Endothelial cell of umbilical vein (primary cell): ENCODE results near the gene MT2A. TPM values are rescaled to one million over a fixed set of nuclear protein-coding genes. Genes with fewer than 3 reads are reported as not detected.

Experiments
- BruUV-seq: library from RNA; stranded (reverse); fragments of 400-500 nt; replicated peaks from 2 replicates; lab custom pipeline; 2021; lab: Mats Ljungman, UMichigan
- CTCF ChIA-PET: fragments of 300-600, 350-600 bp; sonication (Branson Sonifier 250); formaldehyde crosslinking; loops from one replicate; lab custom pipeline; 2021; ENCODE audit warnings: antibody characterized with exemption, inconsistent platforms; lab: Charles Lee
- POLR2A ChIA-PET: fragments of 300-600, 350-600 bp; sonication (Branson Sonifier 250); formaldehyde crosslinking; loops from one replicate; lab custom pipeline; 2021; ENCODE audit warnings: antibody characterized with exemption, inconsistent platforms; lab: Charles Lee
- DNase-seq: peaks from one replicate; pipeline ENCODE4 v3.0.0-alpha.2; 2011; ENCODE audit warnings: low read depth, low spot score
- FAIRE-seq: peaks from 2 replicates; lab custom pipeline; 2011; peaks lifted over from hg19 to GRCh38; lab: Jason Lieb, UNC
- H2AFZ ChIP-seq: 2 replicates; pipeline ENCODE4 v1.6.0; 2012; ENCODE audit warnings: low read depth, low read length, control low read depth, inconsistent platforms
- H3K27ac ChIP-seq: 2 replicates; pipeline ENCODE4 v1.5.1; 2011; ENCODE audit warnings: low read depth, mild to moderate bottlenecking, control low read depth, low read length, moderate library complexity; ENCODE audit not compliant: insufficient read depth
- H3K27me3 ChIP-seq, 2 experiments: 2 replicates each; pipeline versions ENCODE4 v1.6.0 to v1.6.1; 2011; ENCODE audit warnings: low read length in 2 of 2, mixed read lengths in 1 of 2; ENCODE audit not compliant: control insufficient read depth in 2 of 2, insufficient read depth in 2 of 2
- H3K36me3 ChIP-seq, 2 experiments: 2 replicates in 1 of 2; 3 replicates in 1 of 2; pipeline ENCODE4 v1.5.1; 2011; ENCODE audit warnings: low read length in 2 of 2, mild to moderate bottlenecking in 1 of 2, moderate library complexity in 1 of 2; ENCODE audit not compliant: control insufficient read depth in 2 of 2, insufficient read depth in 2 of 2; ENCODE audit errors: extremely low read depth in 1 of 2
- H3K4me1 ChIP-seq: 3 replicates; pipeline ENCODE4 v1.5.1; 2011; ENCODE audit warnings: mild to moderate bottlenecking, low read length; ENCODE audit not compliant: control insufficient read depth, insufficient read depth; ENCODE audit errors: extremely low read depth
- H3K4me2 ChIP-seq: 2 replicates; pipeline ENCODE4 v1.6.1; 2011; ENCODE audit warnings: low read length, control low read depth, mixed read lengths; ENCODE audit not compliant: insufficient read depth
- H3K4me3 ChIP-seq, 3 experiments: fragments of 200-600 bp in 1 of 3; sonication (generic), shearing (Covaris generic) in 1 of 3; replicated peaks in 1 of 3; 2 replicates each; pipeline ENCODE4 v1.5.1; 2011 to 2016; ENCODE audit warnings: control low read depth in 3 of 3, low read length in 3 of 3, mild to moderate bottlenecking in 2 of 3, inconsistent platforms in 1 of 3, low read depth in 1 of 3, moderate library complexity in 1 of 3; ENCODE audit not compliant: insufficient read depth in 1 of 3
- H3K79me2 ChIP-seq: 2 replicates; pipeline ENCODE4 v1.6.0; 2012; ENCODE audit warnings: low read length, inconsistent platforms; ENCODE audit not compliant: control insufficient read depth, insufficient read depth
- H3K9ac ChIP-seq: replicated peaks from 2 replicates; pipeline ENCODE3; 2011; ENCODE audit warnings: low read length, control low read depth; ENCODE audit not compliant: insufficient read depth; ENCODE audit errors: extremely low read depth
- H3K9me1 ChIP-seq: replicated peaks from 3 replicates; pipeline ENCODE4 v1.6.0; 2011; ENCODE audit warnings: mild to moderate bottlenecking, low read length; ENCODE audit not compliant: control insufficient read depth, insufficient read depth; ENCODE audit errors: extremely low read depth
- H3K9me3 ChIP-seq: replicated peaks from 2 replicates; pipeline ENCODE4 v1.5.1; 2012; ENCODE audit warnings: low read length, inconsistent platforms; ENCODE audit not compliant: control insufficient read depth, insufficient read depth
- H4K20me1 ChIP-seq: replicated peaks from 2 replicates; pipeline ENCODE3; 2011; ENCODE audit warnings: mild to moderate bottlenecking, low read length; ENCODE audit not compliant: control insufficient read depth, insufficient read depth; ENCODE audit errors: extremely low read depth
- EZH2 ChIP-seq: IDR thresholded peaks from 2 replicates; pipeline ENCODE4 v1.6.1; 2012; ENCODE audit warnings: borderline replicate concordance, low read depth, mild to moderate bottlenecking, moderate library complexity, low read length, inconsistent platforms; ENCODE audit not compliant: severe bottlenecking
- FOS ChIP-seq: IDR thresholded peaks from 2 replicates; pipeline ENCODE4 v1.6.1; 2011; ENCODE audit warnings: mild to moderate bottlenecking, low read length, moderate library complexity, borderline replicate concordance; ENCODE audit not compliant: insufficient read depth
- GATA2 ChIP-seq: IDR thresholded peaks from 2 replicates; pipeline ENCODE4 v1.7.0; 2011; ENCODE audit warnings: low read depth, mild to moderate bottlenecking, moderate library complexity, mixed read lengths, low read length; ENCODE audit not compliant: insufficient read length, insufficient read depth
- MYC ChIP-seq: IDR thresholded peaks from one replicate; pipeline ENCODE4 v1.6.1; 2011; ENCODE audit warnings: mild to moderate bottlenecking, low read depth, low read length
- POLR2A ChIP-seq: IDR thresholded peaks from 2 replicates; pipeline ENCODE4 v1.6.1; 2012; ENCODE audit warnings: low read depth, mild to moderate bottlenecking, control low read depth, low read length
- POLR2AphosphoS5 ChIP-seq: IDR thresholded peaks from 2 replicates; pipeline ENCODE4 v1.6.1; 2012; ENCODE audit warnings: low read depth, mild to moderate bottlenecking, control low read depth, low read length, moderate library complexity; ENCODE audit not compliant: insufficient read depth
- dilution Hi-C: fragments of 300-500 bp; cut with MboI; formaldehyde crosslinking; loops from one replicate; pipeline ENCODE4 v1.15.0; 2019; ENCODE audit warnings: low sequenced_read_pairs; ENCODE audit not compliant: extremely low pct_ligation_motif_present
- intact Hi-C: fragments of 100-400 bp; cut with micrococcal nuclease; formaldehyde crosslinking; loops from one replicate; pipeline ENCODE4 v1.10.0; 2022
- polyA plus RNA-seq, 4 experiments: library from polyadenylated mRNA; depleted of rRNA in 3 of 4; stranded (reverse) in 3 of 4; unstranded in 1 of 4; fragments of >200 nt; gene quantifications; 2 replicates each; pipeline versions ENCODE4 v1.2.1 to v1.2.3, GENCODE V29; 2011 to 2012; ENCODE audit warnings: missing spikeins in 1 of 4
- total RNA-seq: library from RNA; stranded (reverse); gene quantifications from 2 replicates; pipeline ENCODE4 v1.2.3, GENCODE V29; 2021
- TF ChIP-seq, protein P1 (sequence below), 2 donors: IDR thresholded peaks; 1 replicate in 1 of 2; 2 replicates in 1 of 2; pipeline ENCODE4 v1.5.1; 2011; ENCODE audit warnings: low read length in 2 of 2, mild to moderate bottlenecking in 2 of 2, moderate library complexity in 2 of 2, control low read depth in 1 of 2, inconsistent platforms in 1 of 2, low read depth in 1 of 2; ENCODE audit not compliant: insufficient read depth in 1 of 2; ENCODE audit errors: extremely low read depth in 1 of 2
- TF ChIP-seq, protein P2 (sequence below): IDR thresholded peaks from 2 replicates; pipeline ENCODE4 v1.6.1; 2011; ENCODE audit not compliant: insufficient read depth, insufficient read length

The MT2A gene
- total and polyA plus RNA-seq, 2 donors (not counting 3 experiments of a cell fraction or from before 2014, with no cell fraction given): 276 to 1,337 TPM

DNA sequence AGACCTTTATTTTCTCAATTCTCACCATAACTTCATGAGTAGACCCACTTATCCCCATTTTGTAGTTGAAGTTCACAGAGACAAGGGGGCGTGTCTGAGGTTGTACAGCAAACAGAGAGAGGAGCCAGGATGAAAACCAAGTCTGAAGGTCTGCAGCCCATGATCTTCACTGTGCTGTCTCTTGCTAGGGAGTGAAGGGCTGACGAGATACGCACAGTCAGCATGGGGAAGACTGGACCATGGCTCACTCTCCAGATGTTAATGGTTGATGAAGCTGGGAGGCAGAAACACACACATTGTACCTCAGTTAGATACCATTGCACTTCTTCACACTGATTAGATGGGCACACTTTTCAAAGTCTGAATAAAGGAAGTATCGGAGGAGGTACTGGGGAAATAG is 49.3 kb upstream of the MT2A start:
- no peak overlapping the region for H3K4me3 ChIP-seq
- no peak overlapping the region for H3K4me2 ChIP-seq
- H3K27me3 ChIP-seq: peaks cover 14 to 18% of the 10 kb centered on the region in 2 experiments
- dilution Hi-C loops: no loop called here
- no peak for DNase-seq
- H3K9ac ChIP-seq: no peak overlapping the region
- no peak for FAIRE-seq
- BruUV-seq: no TSS peak
- no peaks in the 10 kb centered on the region for H3K79me2 ChIP-seq
- no peak overlapping the region for H3K27ac ChIP-seq
- no peaks in the 10 kb centered on the region for H3K4me1 ChIP-seq
- no peaks in the 10 kb centered on the region for H3K9me1 ChIP-seq
- intact Hi-C loops: no loop called here
- H3K36me3 ChIP-seq: no peaks in the 10 kb centered on the region
- H3K9me3 ChIP-seq: no peaks in the 10 kb centered on the region
- ChIA-PET CTCF (no interaction called here), POLR2A (no interaction called here)
- TF ChIP-seq GATA2 (no peak), POLR2AphosphoS5 (no peak), MYC (no peak), FOS (no peak), EZH2 (no peak), POLR2A (no peak)
- TF ChIP-seq, protein P1, sequence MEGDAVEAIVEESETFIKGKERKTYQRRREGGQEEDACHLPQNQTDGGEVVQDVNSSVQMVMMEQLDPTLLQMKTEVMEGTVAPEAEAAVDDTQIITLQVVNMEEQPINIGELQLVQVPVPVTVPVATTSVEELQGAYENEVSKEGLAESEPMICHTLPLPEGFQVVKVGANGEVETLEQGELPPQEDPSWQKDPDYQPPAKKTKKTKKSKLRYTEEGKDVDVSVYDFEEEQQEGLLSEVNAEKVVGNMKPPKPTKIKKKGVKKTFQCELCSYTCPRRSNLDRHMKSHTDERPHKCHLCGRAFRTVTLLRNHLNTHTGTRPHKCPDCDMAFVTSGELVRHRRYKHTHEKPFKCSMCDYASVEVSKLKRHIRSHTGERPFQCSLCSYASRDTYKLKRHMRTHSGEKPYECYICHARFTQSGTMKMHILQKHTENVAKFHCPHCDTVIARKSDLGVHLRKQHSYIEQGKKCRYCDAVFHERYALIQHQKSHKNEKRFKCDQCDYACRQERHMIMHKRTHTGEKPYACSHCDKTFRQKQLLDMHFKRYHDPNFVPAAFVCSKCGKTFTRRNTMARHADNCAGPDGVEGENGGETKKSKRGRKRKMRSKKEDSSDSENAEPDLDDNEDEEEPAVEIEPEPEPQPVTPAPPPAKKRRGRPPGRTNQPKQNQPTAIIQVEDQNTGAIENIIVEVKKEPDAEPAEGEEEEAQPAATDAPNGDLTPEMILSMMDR (IDR thresholded peaks at IDR 0.05; ENCODE audit: extremely low read depth in 1 of 2, insufficient read depth in 1 of 2, low read depth in 1 of 2, low read length in 2 of 2): no peak
- TF ChIP-seq, protein P2, sequence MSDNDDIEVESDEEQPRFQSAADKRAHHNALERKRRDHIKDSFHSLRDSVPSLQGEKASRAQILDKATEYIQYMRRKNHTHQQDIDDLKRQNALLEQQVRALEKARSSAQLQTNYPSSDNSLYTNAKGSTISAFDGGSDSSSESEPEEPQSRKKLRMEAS: no peak
- H2AFZ ChIP-seq: no peak overlapping the region
- H4K20me1 ChIP-seq: no peaks in the 10 kb centered on the region
